CD4-positive, alpha-beta T cell treated with Interferon alpha-2 for 1 hour (primary cell): Measurements from ENCODE around the gene MMP28.

ENCODE experiments used
- DNase-seq, 2 donors: peaks; one replicate each; pipeline ENCODE4 v3.0.0-alpha.2; 2020 to 2022

The MMP28 gene

DNA sequence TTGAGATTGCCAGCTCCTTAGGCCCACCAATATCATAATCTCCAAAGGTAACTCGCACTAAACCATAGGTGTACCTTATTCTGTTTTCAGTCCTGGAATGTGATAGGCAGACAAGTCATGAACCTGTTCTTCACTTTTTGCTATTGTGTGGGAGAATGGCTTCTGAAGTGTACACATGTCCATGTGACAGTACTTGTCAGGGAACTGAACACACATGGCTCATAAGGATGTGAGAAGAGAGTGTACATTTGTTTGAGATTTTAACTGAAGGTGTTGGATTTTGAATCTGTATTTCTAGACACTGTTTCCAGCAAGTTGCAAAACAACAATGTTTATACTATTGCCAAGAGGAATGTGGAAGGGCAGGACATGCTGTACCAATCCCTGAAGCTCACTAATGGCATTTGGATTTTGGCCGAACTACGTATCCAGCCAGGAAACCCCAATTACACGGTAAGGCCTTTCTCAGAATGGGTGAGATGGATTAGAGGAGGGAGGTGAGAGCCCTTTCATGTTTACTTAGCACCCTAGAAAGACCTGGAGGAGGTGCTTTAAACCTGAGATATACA, 78.5 kb downstream of the MMP28 start:
- DNase-seq, result no peak

DNA sequence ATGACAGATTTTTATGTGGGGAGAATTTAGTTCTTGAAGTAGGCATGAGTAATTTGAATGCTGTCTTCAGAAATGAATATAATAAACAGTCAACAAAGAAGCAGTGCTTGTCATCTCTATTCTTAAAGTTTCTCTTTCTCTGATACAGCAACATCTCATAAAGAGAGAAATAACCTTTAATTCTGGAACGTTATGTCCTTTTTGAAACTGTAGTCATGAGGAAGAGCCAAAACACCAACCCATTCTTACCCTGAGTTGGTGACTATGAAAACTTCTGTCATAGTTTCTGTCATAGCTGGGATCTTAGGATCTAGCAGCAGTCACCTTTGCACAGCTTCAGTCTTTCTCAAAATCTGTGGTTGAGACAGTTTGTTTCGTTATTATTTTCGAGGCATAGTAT, 79.3 kb downstream of the MMP28 start:
- DNase-seq, result no peak
